HG03457 (cell line): ENCODE measurements around the gene SLC2A5.
"Not testable (repeated sequence)": the region's sequence is repeated elsewhere in the genome, so short reads cannot be mapped to it uniquely, and the experiment has no call there.

Experiments
- ATAC-seq: cut with Tn5 transposase; IDR thresholded peaks from one replicate; pipeline ENCODE4 v1.9.1; 2021; ENCODE audit warnings: moderate number of reproducible peaks; ENCODE audit not compliant: unreplicated experiment

Gene SLC2A5

GRCh38 chr1:9009438-9010370 lies 59.7 kb downstream of the SLC2A5 start:
- ATAC-seq, result no peak

DNA sequence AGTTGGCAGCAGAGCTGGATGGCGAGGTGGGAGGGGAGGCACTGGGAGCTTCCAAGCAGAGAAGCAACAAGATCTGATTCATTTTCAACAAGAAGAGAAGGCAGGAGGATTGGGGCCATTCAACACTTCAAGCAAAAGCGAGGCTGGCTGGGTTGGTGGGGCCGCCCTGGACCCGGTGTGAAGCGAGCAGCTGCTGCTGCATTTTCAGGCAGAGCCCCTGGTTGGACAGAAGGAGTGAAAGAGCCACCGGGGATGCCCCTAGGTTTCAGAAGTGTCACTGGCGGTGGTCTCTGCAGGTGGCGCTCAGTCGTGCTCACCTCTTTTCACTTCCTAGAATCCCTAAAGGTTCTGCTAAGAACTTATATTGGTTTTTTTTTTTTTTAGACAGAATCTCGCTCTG lies 61.2 kb downstream of the SLC2A5 start:
- ATAC-seq, result no peak

- ATAC-seq, result no peak
Observed at GRCh38 chr1:9006956-9007615, 62.3 kb downstream of the SLC2A5 start.

- no peak for ATAC-seq
Observed at GRCh38 chr1:9005395-9005708, 64.1 kb downstream of the SLC2A5 start.

DNA sequence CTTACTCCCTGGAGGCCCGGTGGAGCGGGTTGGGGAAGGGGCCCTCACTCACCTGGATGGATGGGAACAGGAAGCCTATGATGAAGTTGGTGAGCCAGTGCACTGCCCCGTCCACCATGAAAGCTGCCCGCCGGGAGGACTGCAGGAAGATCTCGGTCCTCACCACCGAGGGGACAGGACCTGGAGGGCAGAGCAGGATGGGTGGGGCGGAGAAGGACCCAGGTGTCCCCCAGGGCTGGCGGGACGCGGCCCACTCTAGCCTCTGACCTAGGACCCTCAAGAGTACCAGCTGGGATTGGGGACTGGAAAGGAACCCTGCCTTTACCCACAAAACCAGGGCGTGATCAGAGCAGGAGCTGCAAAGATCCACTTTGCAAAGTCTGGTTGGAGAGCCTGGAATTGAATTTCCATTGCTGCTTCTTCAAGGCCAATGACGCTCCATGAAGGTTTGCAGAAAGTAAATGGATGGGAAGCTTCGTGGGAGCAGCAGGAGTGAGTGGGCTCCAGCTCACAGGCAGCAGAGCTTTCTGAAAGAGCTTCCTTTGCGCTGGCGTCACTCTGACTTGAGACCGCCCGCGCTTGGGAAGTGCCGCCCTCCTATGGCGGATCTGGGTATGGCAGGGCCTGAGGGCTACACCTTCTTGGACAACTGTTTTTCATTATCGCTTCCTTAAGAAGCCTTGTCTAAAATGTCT lies 64.6 kb downstream of the SLC2A5 start:
- no peak for ATAC-seq

GRCh38 chr1:9004031-9004699 lies 65.3 kb downstream of the SLC2A5 start:
- ATAC-seq, result no peak

- ATAC-seq, result not testable (repeated sequence)
Observed at GRCh38 chr1:9002215-9002560, 67.2 kb downstream of the SLC2A5 start.

- ATAC-seq, result not testable (repeated sequence)
Observed at GRCh38 chr1:9001534-9002214, 67.8 kb downstream of the SLC2A5 start.

DNA sequence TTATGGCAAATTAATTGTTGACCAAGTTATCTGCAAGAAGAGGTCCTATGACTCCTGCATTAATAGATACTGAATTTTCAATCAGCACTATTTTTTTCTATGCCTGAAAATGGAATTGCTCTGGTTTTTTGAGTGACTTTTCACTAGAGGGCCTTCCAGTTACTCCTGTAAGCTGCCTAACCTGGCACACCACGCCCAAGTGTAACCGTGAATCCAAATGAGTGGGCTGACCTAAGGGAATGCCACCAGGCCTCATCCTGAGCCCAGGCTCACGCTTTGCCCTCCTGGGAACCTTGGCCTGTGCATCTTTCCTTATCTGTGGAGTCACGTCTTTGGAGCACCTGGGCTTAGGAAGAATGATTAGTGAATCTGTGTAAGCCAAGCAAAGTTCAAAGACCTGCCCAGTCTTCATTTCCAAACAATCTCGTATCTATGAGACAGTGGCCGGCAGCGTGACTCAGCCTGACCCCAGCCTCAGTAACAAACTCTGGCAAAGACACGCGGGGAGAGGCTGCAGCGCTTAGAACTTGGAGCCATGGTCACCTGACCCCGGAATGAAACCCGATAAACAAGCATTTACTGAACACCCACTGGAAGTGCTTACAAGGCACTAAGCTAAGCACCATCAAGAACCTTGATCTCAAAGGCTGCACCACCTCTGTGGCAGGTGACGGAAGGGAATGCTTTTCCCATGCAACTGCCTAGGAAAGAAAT lies 75.3 kb downstream of the SLC2A5 start:
- not testable (repeated sequence) for ATAC-seq

DNA sequence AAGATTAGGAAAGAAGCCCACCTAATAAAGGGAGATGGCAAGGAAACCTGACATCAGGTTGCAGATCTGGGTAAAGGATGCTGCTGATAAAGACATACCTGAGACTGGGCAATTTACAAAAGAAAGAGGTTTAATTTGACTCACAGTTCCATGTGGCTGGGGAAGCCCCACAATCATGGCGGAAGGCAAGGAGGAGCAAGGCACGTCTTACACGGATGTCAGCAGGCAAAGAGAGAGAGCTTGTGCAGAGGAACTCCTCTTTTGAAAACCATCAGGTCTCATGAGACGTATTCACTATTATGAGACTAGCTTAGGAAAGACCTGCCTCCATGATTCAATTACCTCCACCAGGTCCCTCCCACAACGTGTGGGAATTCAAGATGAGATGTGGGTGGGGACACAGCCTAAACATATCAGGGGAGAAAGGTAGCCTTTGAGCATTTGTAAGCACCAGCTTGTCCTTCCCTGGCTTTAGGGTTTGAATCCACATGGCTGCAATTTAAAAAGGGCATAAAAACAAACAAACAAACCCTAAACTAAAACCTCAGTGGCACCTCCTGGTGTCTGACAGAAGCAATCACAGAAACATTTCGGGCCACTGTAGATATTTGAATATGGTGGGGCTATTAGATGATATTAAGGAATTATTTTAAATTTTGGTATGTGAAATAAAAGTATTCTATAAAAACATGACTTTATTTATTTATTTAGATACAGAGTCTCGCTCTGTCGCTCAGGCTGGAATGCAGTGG lies 76.3 kb downstream of the SLC2A5 start:
- ATAC-seq, result no peak

DNA sequence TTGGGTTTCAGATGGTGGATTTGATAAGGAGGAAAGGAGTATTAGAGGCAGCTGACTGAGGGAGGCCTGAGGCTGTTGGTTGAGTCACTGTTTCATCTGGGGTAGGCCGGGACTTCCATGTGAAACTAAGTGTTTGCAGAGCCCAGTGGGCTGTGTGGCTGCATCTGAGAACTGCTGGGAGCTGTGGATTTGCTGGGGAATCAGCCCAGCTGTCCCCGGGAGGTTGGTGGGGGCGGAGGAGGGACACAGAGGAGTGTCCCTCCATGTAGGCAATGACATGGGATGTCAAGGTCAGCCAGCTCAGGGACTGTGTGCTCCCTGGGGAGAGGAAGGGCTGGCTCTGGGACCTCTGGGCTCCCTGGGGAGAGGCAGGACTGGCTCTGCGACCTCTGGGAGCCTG lies 79.6 kb downstream of the SLC2A5 start:
- no peak for ATAC-seq

GRCh38 chr1:8989061-8989460 lies 80.4 kb downstream of the SLC2A5 start:
- no peak for ATAC-seq

- no peak for ATAC-seq
Observed at GRCh38 chr1:8988618-8988967, 80.8 kb downstream of the SLC2A5 start.

DNA sequence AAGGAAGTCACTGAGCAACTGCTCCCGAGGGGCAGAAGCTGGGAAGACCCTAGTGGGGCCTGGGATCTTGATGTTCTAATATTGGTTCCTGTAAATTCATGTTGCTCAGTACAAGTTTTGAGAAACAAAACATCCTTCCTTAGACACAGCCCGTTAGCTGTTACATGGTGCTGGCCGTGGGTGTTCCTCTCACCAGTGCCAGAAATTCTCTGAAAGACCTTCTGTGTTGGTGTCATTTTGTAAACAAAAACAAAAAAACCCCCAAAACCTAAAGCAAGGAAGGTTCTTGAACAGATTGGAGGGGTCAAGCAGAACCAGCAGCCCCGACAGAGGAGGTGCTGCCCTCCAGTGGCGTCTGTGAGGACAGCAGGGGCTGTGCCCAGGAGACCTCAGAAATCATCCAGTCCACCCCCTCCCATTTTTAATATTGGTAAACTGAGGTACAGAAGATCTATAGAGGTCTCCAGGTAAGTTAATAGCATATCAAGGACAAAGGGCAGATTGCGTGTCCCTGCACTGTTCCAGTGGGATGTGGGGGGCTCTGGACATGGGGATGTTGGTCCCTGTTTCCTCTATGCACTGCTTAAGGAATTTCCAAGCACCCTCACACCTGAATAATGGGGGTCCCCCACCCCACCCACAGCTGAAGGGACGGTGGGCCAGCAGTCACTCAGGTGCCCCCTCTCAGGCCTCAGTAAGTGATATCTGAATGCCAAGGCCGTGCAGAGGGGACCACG lies 81.4 kb downstream of the SLC2A5 start:
- ATAC-seq, result no peak

GRCh38 chr1:8986814-8987190 lies 82.6 kb downstream of the SLC2A5 start:
- ATAC-seq, result no peak

DNA sequence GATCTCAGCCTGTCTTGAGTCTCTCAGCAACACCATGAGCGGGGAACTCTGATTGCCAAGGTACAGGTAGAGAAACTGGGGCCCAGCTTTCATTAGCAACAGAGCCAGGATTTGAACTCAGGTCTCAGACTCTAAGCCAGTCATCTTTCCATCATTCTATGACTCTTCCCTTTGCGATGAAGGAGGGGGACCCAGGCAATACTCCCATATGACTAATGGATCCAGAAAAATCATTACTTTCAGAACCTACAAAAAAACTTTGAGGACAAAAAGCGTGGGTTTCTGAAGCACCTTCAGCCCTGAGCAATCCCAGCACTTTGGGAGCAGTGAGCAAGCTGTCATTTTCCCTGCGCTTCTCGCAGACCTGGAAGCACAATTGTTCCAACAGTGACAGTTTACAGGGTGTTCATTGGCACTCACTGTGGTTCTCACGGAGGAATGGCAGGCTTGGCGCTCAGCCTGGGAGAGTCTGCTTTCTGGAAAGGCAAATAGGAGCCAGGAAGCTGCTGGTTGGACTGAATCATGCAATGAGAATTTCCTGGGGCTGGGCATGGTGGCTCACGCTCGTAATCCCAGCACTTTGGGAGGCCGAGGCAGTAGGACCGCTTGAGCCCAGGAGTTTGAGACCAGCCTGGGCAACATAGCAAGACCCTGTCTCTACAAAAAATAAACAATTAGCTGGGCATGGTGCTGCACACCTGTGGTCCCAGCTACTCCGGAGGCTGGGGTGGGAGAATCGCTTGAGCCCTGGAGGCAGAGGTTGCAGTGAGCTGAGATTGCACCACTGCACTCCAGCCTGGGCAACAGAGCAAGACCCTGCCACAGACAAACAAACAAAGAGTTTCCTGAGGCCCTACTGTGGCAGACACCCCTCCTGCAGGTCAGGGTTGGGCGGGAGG lies 83.3 kb downstream of the SLC2A5 start:
- no peak for ATAC-seq
